ES-I3 (cell line): Measurements from ENCODE around the gene RUFY2.
"Not testable (repeated sequence)": the region's sequence is repeated elsewhere in the genome, so short reads cannot be mapped to it uniquely, and the experiment has no call there.

Source experiments
- H3K36me3 ChIP-seq: 2 replicates; pipeline ENCODE4 v1.6.1; 2013; ENCODE audit warnings: mild to moderate bottlenecking, low read length, control low read depth, moderate library complexity; ENCODE audit not compliant: insufficient read depth
- H3K4me1 ChIP-seq: 2 replicates; pipeline ENCODE4 v1.6.1; 2013; ENCODE audit warnings: mild to moderate bottlenecking, control low read depth, low read length; ENCODE audit not compliant: insufficient read depth
- H3K9ac ChIP-seq: 2 replicates; pipeline ENCODE4 v1.6.1; 2013; ENCODE audit warnings: low read depth, mild to moderate bottlenecking, low read length, moderate library complexity
- H3K9me3 ChIP-seq: 2 replicates; pipeline ENCODE4 v1.6.1; 2013; ENCODE audit warnings: mild to moderate bottlenecking, low read length, moderate library complexity; ENCODE audit not compliant: control insufficient read depth, insufficient read depth

The RUFY2 gene

GRCh38 chr10:68340358-68341080 lies 66.6 kb downstream of the RUFY2 start:
- Histone ChIP-seq H3K36me3 (peaks cover 22% of the 10 kb centered on the region), H3K4me1 (peaks cover 6% of the 10 kb centered on the region; the same call in 1 of the 2 replicates), H3K9ac (no peak overlapping the region), H3K9me3 (no peaks in the 10 kb centered on the region)

GRCh38 chr10:68336754-68337351 lies 70.2 kb downstream of the RUFY2 start:
- H3K4me1 ChIP-seq = peaks cover 11% of the 10 kb centered on the region; the same call in 1 of the 2 replicates
- H3K36me3 ChIP-seq = peaks cover 22% of the 10 kb centered on the region
- H3K9ac ChIP-seq = no peak overlapping the region
- no peaks in the 10 kb centered on the region for H3K9me3 ChIP-seq

- no peaks in the 10 kb centered on the region for H3K9me3 ChIP-seq
- H3K36me3 ChIP-seq = peaks cover 16% of the 10 kb centered on the region
- H3K9ac ChIP-seq = peak overlapping the region; percentile 4; the same call in 1 of the 2 replicates
- H3K4me1 ChIP-seq = peaks cover 11% of the 10 kb centered on the region; the same call in 1 of the 2 replicates
Measured at GRCh38 chr10:68334672-68335467, 72.2 kb downstream of the RUFY2 start.

GRCh38 chr10:68333440-68334431 lies 73.3 kb downstream of the RUFY2 start:
- no peaks in the 10 kb centered on the region for H3K9me3 ChIP-seq
- peaks cover 11% of the 10 kb centered on the region; the same call in 1 of the 2 replicates for H3K4me1 ChIP-seq
- peak overlapping the region; percentile 86 for H3K9ac ChIP-seq
- peaks cover 9% of the 10 kb centered on the region for H3K36me3 ChIP-seq

GRCh38 chr10:68333058-68333395 lies 74.0 kb downstream of the RUFY2 start:
- Histone ChIP-seq H3K4me1 (peaks cover 14% of the 10 kb centered on the region; the same call in 1 of the 2 replicates), H3K9me3 (no peaks in the 10 kb centered on the region)

GRCh38 chr10:68332259-68333057 lies 74.6 kb downstream of the RUFY2 start, which contains the start of gene PBLD:
TSS of gene PBLD (minus strand) at chr10:68332928. CDS start at chr10:68306844, 26,084 bp downstream.
- peaks cover 16% of the 10 kb centered on the region; the same call in 1 of the 2 replicates for H3K4me1 ChIP-seq
- peak within 1 kb of the TSS; percentile 86 for H3K9ac ChIP-seq
- no peaks in the 10 kb centered on the region for H3K9me3 ChIP-seq
- no peaks in the 10 kb centered on the region for H3K36me3 ChIP-seq

More at GRCh38 chr10:68333058-68333395, 74.0 kb downstream of the RUFY2 start:
- Histone ChIP-seq H3K36me3 (peaks cover 4% of the 10 kb centered on the region; the same call in 1 of the 2 replicates), H3K9ac (peak overlapping the region; percentile 86)

GRCh38 chr10:68331455-68332258 lies 75.4 kb downstream of the RUFY2 start, which contains the start of gene HNRNPH3:
TSS of gene HNRNPH3 (plus strand) at chr10:68332064. CDS start at chr10:68337222, 5,158 bp downstream.
- Histone ChIP-seq H3K36me3 (no peaks in the 10 kb centered on the region), H3K4me1 (peaks cover 16% of the 10 kb centered on the region; the same call in 1 of the 2 replicates), H3K9ac (peak within 1 kb of the TSS; percentile 86), H3K9me3 (no peaks in the 10 kb centered on the region)

GRCh38 chr10:68330852-68331454 lies 76.1 kb downstream of the RUFY2 start:
- Histone ChIP-seq H3K36me3 (no peaks in the 10 kb centered on the region), H3K9ac (peak overlapping the region; percentile 86), H3K4me1 (peaks cover 14% of the 10 kb centered on the region; the same call in 1 of the 2 replicates), H3K9me3 (no peaks in the 10 kb centered on the region)

GRCh38 chr10:68329506-68329861 lies 77.6 kb downstream of the RUFY2 start:
- H3K4me1 ChIP-seq = 0 out of 2 replicates have a peak, but pooled peaks cover 5% of the 10 kb centered on the region
- no peaks in the 10 kb centered on the region for H3K36me3 ChIP-seq
- H3K9ac ChIP-seq = no peak overlapping the region
- H3K9me3 ChIP-seq = no peaks in the 10 kb centered on the region

- H3K9ac ChIP-seq = peak overlapping the region; percentile 2; the same call in 1 of the 2 replicates
- H3K36me3 ChIP-seq = no peaks in the 10 kb centered on the region
- H3K9me3 ChIP-seq = no peaks in the 10 kb centered on the region
- 0 out of 2 replicates have a peak, but pooled peaks cover 5% of the 10 kb centered on the region for H3K4me1 ChIP-seq
Measured at GRCh38 chr10:68327889-68328786, 78.9 kb downstream of the RUFY2 start.

- not testable (repeated sequence) for H3K9me3 ChIP-seq, H3K9ac ChIP-seq, H3K36me3 ChIP-seq, H3K4me1 ChIP-seq
Measured at GRCh38 chr10:68324396-68324795, 82.7 kb downstream of the RUFY2 start.
